HEK293T (cell line): ENCODE data around the gene ZBTB17.

ENCODE experiments used
- CTCF ChIA-PET: fragments of 350-600 bp; formaldehyde crosslinking; extraction: SDS; loops from one replicate; lab custom pipeline; 2021; ENCODE audit warnings: antibody characterized with exemption, inconsistent platforms; lab: Yijun Ruan, JAX
- POLR2A ChIA-PET: fragments of 350-600 bp; formaldehyde crosslinking; extraction: SDS; loops from one replicate; lab custom pipeline; 2020; ENCODE audit warnings: antibody characterized with exemption, inconsistent platforms; lab: Yijun Ruan, JAX
- DNase-seq: peaks from one replicate; pipeline ENCODE4 v3.0.0; 2012; ENCODE audit warnings: mixed read lengths; ENCODE audit errors: extremely low spot score
- ARNT ChIP-seq: fragments of 450-650 bp; IDR thresholded peaks from 2 replicates; pipeline ENCODE4 v1.6.1; 2017; ENCODE audit warnings: mild to moderate bottlenecking
- BHLHE40 ChIP-seq: fragments of 450-650 bp; IDR thresholded peaks from 2 replicates; pipeline ENCODE4 v1.6.1; 2016; ENCODE audit warnings: mild to moderate bottlenecking, moderate library complexity, borderline replicate concordance
- CTBP1 ChIP-seq: fragments of 450-650 bp; IDR thresholded peaks from 2 replicates; pipeline ENCODE4 v1.6.1; 2016; ENCODE audit warnings: borderline replicate concordance
- ELF4 ChIP-seq: fragments of 450-650 bp; IDR thresholded peaks from 2 replicates; pipeline ENCODE4 v1.6.1; 2017; ENCODE audit warnings: antibody characterized with exemption
- FOXA1 ChIP-seq: fragments of 450-650 bp; IDR thresholded peaks from 2 replicates; pipeline ENCODE4 v1.6.1; 2016; ENCODE audit warnings: mild to moderate bottlenecking
- FOXK2 ChIP-seq: fragments of 450-650 bp; IDR thresholded peaks from 2 replicates; pipeline ENCODE4 v1.6.1; 2016; ENCODE audit warnings: mild to moderate bottlenecking
- FOXM1 ChIP-seq: fragments of 450-650 bp; IDR thresholded peaks from 2 replicates; pipeline ENCODE4 v1.6.1; 2017; ENCODE audit warnings: mild to moderate bottlenecking, borderline replicate concordance
- HDGF ChIP-seq: fragments of 450-650 bp; IDR thresholded peaks from 2 replicates; pipeline ENCODE4 v1.6.1; 2017; ENCODE audit warnings: antibody characterized with exemption, borderline replicate concordance
- L3MBTL2 ChIP-seq: fragments of 450-650 bp; conservative IDR thresholded peaks from 2 replicates; pipeline ENCODE4 v1.6.1; 2016; ENCODE audit warnings: mild to moderate bottlenecking
- LEF1 ChIP-seq: fragments of 450-650 bp; IDR thresholded peaks from 2 replicates; pipeline ENCODE4 v1.6.1; 2017; ENCODE audit warnings: mild to moderate bottlenecking, borderline replicate concordance
- NFRKB ChIP-seq: fragments of 450-650 bp; IDR thresholded peaks from 2 replicates; pipeline ENCODE4 v1.6.1; 2016; ENCODE audit warnings: mild to moderate bottlenecking, moderate library complexity
- SP1 ChIP-seq: fragments of 450-650 bp; IDR thresholded peaks from 2 replicates; pipeline ENCODE4 v1.6.1; 2017
- SUZ12 ChIP-seq: fragments of 450-650 bp; IDR thresholded peaks from 2 replicates; pipeline ENCODE4 v1.6.1; 2016; ENCODE audit warnings: mild to moderate bottlenecking
- TARDBP ChIP-seq: fragments of 450-650 bp; IDR thresholded peaks from 2 replicates; pipeline ENCODE4 v1.6.1; 2016
- ZNF384 ChIP-seq: fragments of 450-650 bp; IDR thresholded peaks from 2 replicates; pipeline ENCODE4 v1.6.1; 2016
- TF ChIP-seq, protein P1 (sequence below): fragments of 450-650 bp; IDR thresholded peaks from 2 replicates; pipeline ENCODE4 v1.6.1; 2016

Gene ZBTB17

DNA sequence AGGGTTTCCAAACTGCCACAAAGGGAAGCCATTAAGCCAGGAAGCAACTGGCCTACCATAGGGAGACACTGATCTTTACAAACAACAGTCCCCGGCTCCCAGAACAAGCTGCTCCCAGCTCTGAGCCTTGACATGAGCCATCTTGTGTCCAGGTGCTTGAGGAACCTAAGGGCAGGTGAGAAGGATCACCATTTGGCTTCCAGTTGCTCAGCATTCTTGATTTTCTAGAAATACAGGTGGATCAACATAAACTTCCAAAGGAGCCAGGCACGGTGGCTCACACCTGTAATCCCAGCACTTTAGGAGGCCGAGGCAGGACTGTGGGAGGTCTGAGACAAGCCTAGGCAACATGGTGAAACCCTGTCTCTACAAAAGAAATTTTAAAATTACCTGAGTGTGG is 21.6 kb downstream of the ZBTB17 start:
- no peak for DNase-seq
- CTCF ChIA-PET: no interaction called here
- POLR2A ChIA-PET: no interaction called here
- TF ChIP-seq FOXK2: no peak
- TF ChIP-seq L3MBTL2: no peak
- no peak for TF ChIP-seq FOXA1
- no peak for TF ChIP-seq FOXM1
- no peak for TF ChIP-seq CTBP1
- TF ChIP-seq SP1: no peak
- no peak for TF ChIP-seq NFRKB
- TF ChIP-seq LEF1: no peak
- no peak for TF ChIP-seq ELF4
- TF ChIP-seq ARNT: no peak
- no peak for TF ChIP-seq ZNF384
- no peak for TF ChIP-seq HDGF
- TF ChIP-seq SUZ12: no peak

GRCh38 chr1:15953791-15954241 is 22.1 kb downstream of the ZBTB17 start:
- ChIA-PET CTCF (no interaction called here), POLR2A (no interaction called here)
- no peak for DNase-seq
- no peak for TF ChIP-seq FOXA1
- no peak for TF ChIP-seq CTBP1
- TF ChIP-seq L3MBTL2: no peak
- TF ChIP-seq ELF4: no peak
- TF ChIP-seq, protein P1, sequence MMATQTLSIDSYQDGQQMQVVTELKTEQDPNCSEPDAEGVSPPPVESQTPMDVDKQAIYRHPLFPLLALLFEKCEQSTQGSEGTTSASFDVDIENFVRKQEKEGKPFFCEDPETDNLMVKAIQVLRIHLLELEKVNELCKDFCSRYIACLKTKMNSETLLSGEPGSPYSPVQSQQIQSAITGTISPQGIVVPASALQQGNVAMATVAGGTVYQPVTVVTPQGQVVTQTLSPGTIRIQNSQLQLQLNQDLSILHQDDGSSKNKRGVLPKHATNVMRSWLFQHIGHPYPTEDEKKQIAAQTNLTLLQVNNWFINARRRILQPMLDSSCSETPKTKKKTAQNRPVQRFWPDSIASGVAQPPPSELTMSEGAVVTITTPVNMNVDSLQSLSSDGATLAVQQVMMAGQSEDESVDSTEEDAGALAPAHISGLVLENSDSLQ: no peak
- no peak for TF ChIP-seq NFRKB
- TF ChIP-seq LEF1: no peak
- TF ChIP-seq HDGF: no peak
- no peak for TF ChIP-seq SP1
- TF ChIP-seq TARDBP: no peak

- CTCF ChIA-PET: no interaction called here
- POLR2A ChIA-PET: no interaction called here
- DNase-seq: no peak
- TF ChIP-seq FOXA1 (no peak), FOXK2 (no peak), CTBP1 (no peak), SUZ12 (no peak), L3MBTL2 (no peak), NFRKB (no peak), ELF4 (no peak), BHLHE40 (no peak), ARNT (no peak), LEF1 (no peak), ZNF384 (no peak), TARDBP (no peak)
- TF ChIP-seq, protein P1: no peak
Measured at GRCh38 chr1:15953294-15953771, 22.6 kb downstream of the ZBTB17 start.

DNA sequence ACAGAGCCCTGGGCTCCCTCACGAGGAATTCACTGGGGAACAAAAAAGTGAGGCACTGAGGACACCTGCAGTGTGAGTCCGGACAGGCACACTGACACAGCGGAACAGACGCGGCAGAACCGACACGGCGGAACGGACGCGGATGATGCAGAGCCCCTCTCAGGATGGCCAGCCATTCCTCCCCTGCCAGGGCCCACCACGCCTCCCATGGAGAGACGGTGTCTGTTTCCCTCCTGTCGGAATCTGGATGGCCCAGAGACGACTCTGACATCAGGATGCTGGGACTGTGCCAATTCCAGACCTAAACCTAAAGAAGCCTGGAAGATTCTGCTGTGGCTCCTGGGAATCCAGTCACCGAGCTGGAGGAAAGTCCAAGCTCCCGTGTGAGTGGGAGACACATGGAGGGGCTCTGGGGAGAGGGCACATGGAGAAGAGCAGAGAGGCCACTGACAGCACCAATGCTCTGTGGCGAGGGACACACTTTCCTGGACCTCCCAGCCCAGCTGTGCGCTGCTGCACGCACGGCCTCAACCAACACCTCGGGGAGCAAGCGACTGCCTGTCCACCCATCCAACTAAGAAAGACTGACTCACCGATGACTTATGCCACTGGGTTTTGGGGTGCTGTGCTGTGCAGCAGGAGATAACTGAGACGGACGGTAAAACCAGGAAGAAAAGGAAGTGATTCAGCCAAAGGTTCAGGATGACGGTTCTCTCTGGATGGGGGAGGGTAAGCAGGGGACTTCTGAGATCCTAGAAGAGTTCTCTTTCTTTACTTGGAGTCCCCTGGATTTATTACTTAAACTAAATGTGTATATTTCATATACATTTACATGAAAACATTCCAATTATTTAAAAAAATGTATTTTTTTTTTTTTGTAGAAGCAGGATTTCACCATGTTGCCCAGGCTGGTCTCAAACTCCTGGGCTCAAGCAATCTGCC is 23.3 kb downstream of the ZBTB17 start:
- CTCF ChIA-PET: interaction anchor here (0.6 kb wide), 1 partner anchor 11 kb away, joined by 3 read pairs; no protein-coding TSS in a partner anchor
- POLR2A ChIA-PET: no interaction called here
- TF ChIP-seq HDGF (no peak), TARDBP (no peak), ZNF384 (no peak), ARNT (no peak), ELF4 (no peak), SUZ12 (no peak), NFRKB (no peak), FOXK2 (no peak), L3MBTL2 (no peak), FOXA1 (no peak)
- TF ChIP-seq, protein P1: no peak
- no peak for DNase-seq

DNA sequence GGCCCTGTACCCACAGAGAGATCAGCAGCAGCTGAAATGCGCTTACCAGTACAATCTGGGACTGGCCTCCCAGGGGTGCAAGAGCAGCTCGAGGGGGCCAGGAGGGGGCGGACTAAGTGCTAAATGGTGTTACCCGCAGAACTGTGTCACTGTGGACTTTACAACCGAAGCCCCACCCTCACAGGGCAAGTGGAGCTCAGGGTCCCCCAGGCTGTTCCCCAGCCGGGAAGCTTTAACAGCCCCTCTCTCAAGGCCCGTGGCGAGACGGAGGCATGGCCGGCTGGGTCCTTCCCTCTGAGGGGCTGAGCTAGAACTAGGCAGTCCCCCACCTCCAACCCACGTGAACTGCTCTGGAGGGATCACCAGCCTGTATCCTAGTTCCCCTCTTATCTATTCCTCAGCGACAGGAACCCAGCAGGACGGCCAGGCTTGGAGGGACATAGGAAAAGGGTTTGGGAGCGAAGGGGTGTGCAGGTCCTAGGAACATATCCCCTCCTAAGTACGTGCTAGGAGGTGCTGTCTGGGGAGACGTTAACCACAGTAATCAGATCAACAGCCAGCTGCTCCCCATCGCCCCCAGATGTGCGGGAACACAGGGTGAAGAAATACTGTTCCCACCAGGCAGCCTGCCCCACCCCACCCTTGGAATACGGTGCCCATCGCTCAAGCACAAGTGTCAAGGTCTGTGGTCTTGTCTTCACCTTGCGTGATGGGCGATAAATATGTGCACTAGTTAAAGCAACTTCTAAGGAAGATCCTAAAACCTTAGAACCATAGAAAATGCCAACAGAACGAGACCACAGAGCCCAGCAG is 24.4 kb downstream of the ZBTB17 start:
- CTCF ChIA-PET: interaction anchor here (0.6 kb wide), 2 partner anchors 12 to 160 kb away, joined by 3 read pairs; no protein-coding TSS in a partner anchor
- POLR2A ChIA-PET: interaction anchor here (0.7 kb wide), 2 partner anchors 24 to 102 kb away, joined by 3 to 4 read pairs; partner anchors contain the start of gene ZBTB17
- TF ChIP-seq ELF4 (no peak), TARDBP (no peak), FOXM1 (no peak), LEF1 (no peak), ARNT (no peak), L3MBTL2 (no peak), NFRKB (no peak), CTBP1 (no peak), FOXA1 (no peak), SP1 (no peak), ZNF384 (no peak)

More for the DNA sequence above, 24.4 kb downstream of the ZBTB17 start:
- no peak for DNase-seq
